Measurements from ENCODE around the gene TSPAN18. TPM values are rescaled to one million over a fixed set of nuclear protein-coding genes. Genes with fewer than 3 reads are reported as not detected.

The TSPAN18 gene
- total RNA-seq, 1 donor from 2014 or later, result 31.7 TPM

- no peak for TF ChIP-seq EZH2 (IDR thresholded peaks at IDR 0.05; ENCODE audit: insufficient read depth, low read length)
- Mint-ChIP-seq H3K36me3 (ENCODE audit: low read depth, unreplicated experiment) (peaks cover 3% of the 10 kb centered on the region), H3K27ac (ENCODE audit: unreplicated experiment) (no peak overlapping the region), H3K4me3 (ENCODE audit: unreplicated experiment) (no peak overlapping the region), H3K4me1 (ENCODE audit: low read depth, unreplicated experiment) (peaks cover 23% of the 10 kb centered on the region), H3K27me3 (ENCODE audit: low read depth, unreplicated experiment) (peaks cover 33% of the 10 kb centered on the region), H3K9me3 (ENCODE audit: unreplicated experiment) (peaks cover 3% of the 10 kb centered on the region)
- H3K4me3 ChIP-seq (ENCODE audit: insufficient read depth, low read depth, low read length), result no peak overlapping the region
- H2AFZ ChIP-seq (ENCODE audit: low read depth, low read length), result no peak overlapping the region
- H3K9ac ChIP-seq (ENCODE audit: low read length), result no peak overlapping the region
- H3K4me2 ChIP-seq (ENCODE audit: low read length), result no peak overlapping the region
- H3K9me3 ChIP-seq (ENCODE audit: insufficient read depth, low read depth, low read length), result no peaks in the 10 kb centered on the region
- DNase-seq (ENCODE audit: low read depth), result no peak
- H3K79me2 ChIP-seq (ENCODE audit: insufficient read depth, low read length), result no peaks in the 10 kb centered on the region
- no peak for FAIRE-seq
- peaks cover 66% of the 10 kb centered on the region for H3K27me3 ChIP-seq (ENCODE audit: insufficient read depth, low read length)
- no peak overlapping the region for H3K27ac ChIP-seq (ENCODE audit: low read depth, low read length)
- no peaks in the 10 kb centered on the region for H4K20me1 ChIP-seq (ENCODE audit: insufficient read depth, low read length)
- peaks cover 12% of the 10 kb centered on the region for H3K4me1 ChIP-seq (ENCODE audit: insufficient read depth, low read length)
- no peaks in the 10 kb centered on the region for H3K36me3 ChIP-seq (ENCODE audit: insufficient read depth, low read length)
Observed at GRCh38 chr11:44884056-44884455, 157.3 kb downstream of the TSPAN18 start.

DNA sequence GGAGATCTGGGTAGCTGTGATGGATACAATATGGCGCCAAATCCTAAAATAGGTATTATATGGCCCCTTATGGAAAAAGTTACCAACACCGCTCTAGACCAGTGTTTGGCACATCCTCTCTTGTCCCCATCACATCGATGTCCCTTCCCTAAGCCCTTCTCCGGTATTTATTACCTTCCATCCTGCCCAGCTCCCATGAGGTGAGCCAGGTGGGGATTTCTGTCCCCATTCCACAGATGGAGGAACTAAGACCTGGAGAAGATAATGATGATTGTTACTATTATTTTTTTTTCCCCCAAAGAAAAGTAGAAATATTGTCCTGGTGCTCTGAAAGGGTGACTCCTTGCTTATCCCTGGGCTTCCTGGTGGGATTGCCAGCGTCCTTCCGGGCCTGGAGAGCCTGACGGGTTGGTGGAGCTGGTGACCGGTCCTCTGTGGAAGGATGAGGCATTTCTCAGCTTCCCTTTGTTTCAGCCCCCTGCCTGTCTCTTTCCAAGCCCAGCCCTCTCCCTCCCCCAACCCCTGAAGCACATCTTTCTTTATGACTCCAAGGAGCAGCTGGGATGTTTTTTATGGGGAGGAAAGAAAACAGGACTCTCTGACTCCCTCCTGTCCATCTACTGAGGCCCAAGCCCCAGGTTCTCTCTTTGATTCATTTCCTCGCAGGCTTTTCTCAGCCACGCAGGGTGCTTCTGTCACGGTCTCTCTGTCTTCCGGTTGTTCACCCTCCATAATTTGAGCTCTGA lies 158.5 kb downstream of the TSPAN18 start:
- Histone ChIP-seq H3K9ac (ENCODE audit: low read length) (no peak overlapping the region), H3K79me2 (ENCODE audit: insufficient read depth, low read length) (no peaks in the 10 kb centered on the region), H2AFZ (ENCODE audit: low read depth, low read length) (no peak overlapping the region), H3K9me3 (ENCODE audit: insufficient read depth, low read depth, low read length) (no peaks in the 10 kb centered on the region), H3K4me2 (ENCODE audit: low read length) (no peak overlapping the region), H3K4me1 (ENCODE audit: insufficient read depth, low read length) (peaks cover 12% of the 10 kb centered on the region), H3K4me3 (ENCODE audit: insufficient read depth, low read depth, low read length) (no peak overlapping the region), H3K36me3 (ENCODE audit: insufficient read depth, low read length) (no peaks in the 10 kb centered on the region), H3K27me3 (ENCODE audit: insufficient read depth, low read length) (peaks cover 55% of the 10 kb centered on the region), H3K27ac (ENCODE audit: low read depth, low read length) (no peak overlapping the region), H4K20me1 (ENCODE audit: insufficient read depth, low read length) (no peaks in the 10 kb centered on the region)
- Mint-ChIP-seq H3K9me3 (ENCODE audit: unreplicated experiment) (peaks cover 3% of the 10 kb centered on the region), H3K36me3 (ENCODE audit: low read depth, unreplicated experiment) (peaks cover 3% of the 10 kb centered on the region), H3K27ac (ENCODE audit: unreplicated experiment) (no peak overlapping the region), H3K4me1 (ENCODE audit: low read depth, unreplicated experiment) (peaks cover 26% of the 10 kb centered on the region), H3K4me3 (ENCODE audit: unreplicated experiment) (no peak overlapping the region), H3K27me3 (ENCODE audit: low read depth, unreplicated experiment) (peaks cover 33% of the 10 kb centered on the region)
- FAIRE-seq, result no peak
- DNase-seq (ENCODE audit: low read depth), result no peak
- no peak for TF ChIP-seq EZH2 (IDR thresholded peaks at IDR 0.05; ENCODE audit: insufficient read depth, low read length)
- TF ChIP-seq CTCF (IDR thresholded peaks at IDR 0.05; ENCODE audit: insufficient read depth, low read depth, low read length), result no peak

DNA sequence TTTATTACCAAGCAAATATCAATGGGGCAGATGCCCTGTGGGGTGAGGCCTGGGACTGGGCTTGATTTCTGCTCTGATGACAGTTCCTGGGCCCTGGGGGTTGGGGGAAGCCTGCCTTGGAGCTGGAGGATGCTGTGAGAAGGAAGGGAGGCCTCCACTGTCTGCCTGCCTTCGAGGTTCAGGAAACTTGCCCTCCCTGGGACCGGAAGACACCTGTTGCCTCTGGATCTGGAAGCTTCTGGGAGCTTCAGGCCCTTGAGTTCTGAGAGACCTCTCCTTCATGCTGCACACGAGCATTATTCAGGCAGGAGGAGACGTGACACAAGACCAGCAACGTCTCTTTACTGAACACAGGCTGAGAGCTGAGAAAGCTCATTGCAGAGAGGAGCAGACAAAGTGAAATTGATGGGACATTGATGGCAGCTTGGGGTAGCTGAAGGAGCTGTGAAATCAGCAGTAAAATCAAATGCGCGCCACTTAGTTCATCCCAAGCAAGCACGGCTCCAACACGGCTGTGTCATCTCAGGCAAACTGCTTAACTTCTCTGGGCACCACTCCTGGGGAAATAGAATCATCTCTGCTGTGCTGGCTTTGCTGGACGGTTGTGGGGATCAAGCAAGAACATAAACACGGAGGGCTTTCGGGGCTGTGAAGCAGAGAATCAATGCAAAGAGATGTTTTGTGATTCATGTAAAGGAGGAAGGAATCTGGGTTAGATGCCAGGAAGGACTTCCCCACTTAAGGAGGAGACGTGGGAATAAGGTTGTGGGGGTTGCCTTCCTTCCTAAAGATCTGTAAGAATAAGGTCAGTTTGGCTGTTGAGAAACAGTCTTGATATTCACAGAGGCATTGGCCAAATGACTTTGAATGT lies 159.4 kb downstream of the TSPAN18 start:
- H3K4me3 ChIP-seq (ENCODE audit: insufficient read depth, low read depth, low read length), result no peak overlapping the region
- peak overlapping the region; percentile 13 for H3K4me2 ChIP-seq (ENCODE audit: low read length)
- H3K9me3 ChIP-seq (ENCODE audit: insufficient read depth, low read depth, low read length), result no peaks in the 10 kb centered on the region
- Mint-ChIP-seq H3K9me3 (ENCODE audit: unreplicated experiment) (peaks cover 3% of the 10 kb centered on the region), H3K36me3 (ENCODE audit: low read depth, unreplicated experiment) (peaks cover 3% of the 10 kb centered on the region), H3K4me3 (ENCODE audit: unreplicated experiment) (peak overlapping the region; percentile 45), H3K27me3 (ENCODE audit: low read depth, unreplicated experiment) (peaks cover 34% of the 10 kb centered on the region), H3K27ac (ENCODE audit: unreplicated experiment) (no peak overlapping the region), H3K4me1 (ENCODE audit: low read depth, unreplicated experiment) (peaks cover 26% of the 10 kb centered on the region)
- no peaks in the 10 kb centered on the region for H4K20me1 ChIP-seq (ENCODE audit: insufficient read depth, low read length)
- TF ChIP-seq CTCF (IDR thresholded peaks at IDR 0.05; ENCODE audit: insufficient read depth, low read depth, low read length) (no peak), EZH2 (IDR thresholded peaks at IDR 0.05; ENCODE audit: insufficient read depth, low read length) (no peak)
- no peak for FAIRE-seq
- H3K27me3 ChIP-seq (ENCODE audit: insufficient read depth, low read length), result peaks cover 45% of the 10 kb centered on the region
- H3K36me3 ChIP-seq (ENCODE audit: insufficient read depth, low read length), result no peaks in the 10 kb centered on the region
- H2AFZ ChIP-seq (ENCODE audit: low read depth, low read length), result no peak overlapping the region
- H3K79me2 ChIP-seq (ENCODE audit: insufficient read depth, low read length), result no peaks in the 10 kb centered on the region
- no peak overlapping the region for H3K27ac ChIP-seq (ENCODE audit: low read depth, low read length)
- H3K9ac ChIP-seq (ENCODE audit: low read length), result no peak overlapping the region
- H3K4me1 ChIP-seq (ENCODE audit: insufficient read depth, low read length), result peaks cover 12% of the 10 kb centered on the region
- DNase-seq (ENCODE audit: low read depth), result no peak
